Measurements from ENCODE around the gene PTGFRN.

DNA sequence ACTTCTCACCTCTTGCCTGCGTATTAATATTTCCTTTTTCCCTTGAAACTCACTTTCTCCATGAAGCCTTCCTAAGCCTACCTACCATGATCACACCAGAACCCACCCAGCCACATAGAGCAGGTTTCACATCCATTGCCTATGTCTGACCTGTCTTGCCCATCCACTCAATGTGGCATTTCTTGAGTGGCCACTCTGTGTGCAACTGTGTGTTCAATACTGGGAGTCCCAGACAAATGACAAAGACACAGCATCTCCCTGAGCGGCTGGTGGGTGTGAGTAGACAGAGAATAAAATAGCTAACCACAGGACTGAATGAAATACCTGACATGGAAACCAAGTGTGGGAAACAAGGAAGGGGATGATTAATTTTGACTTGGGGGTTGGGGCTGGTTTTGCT is 3.1 kb downstream of the PTGFRN start:
- TF ChIP-seq BACH2 (CRISPR knock-in tag; IDR thresholded peaks at IDR 0.05; ENCODE audit: borderline replicate concordance): no peak
- no peak for TF ChIP-seq ZFP3 (CRISPR knock-in tag; IDR thresholded peaks at IDR 0.05)
- no peak for TF ChIP-seq CSDC2 (CRISPR knock-in tag; IDR thresholded peaks at IDR 0.05)
- TF ChIP-seq ISL1 (CRISPR knock-in tag; IDR thresholded peaks at IDR 0.05): no peak
